Measurements from ENCODE around the gene PVR. TPM values are rescaled to one million over a fixed set of nuclear protein-coding genes. Genes with fewer than 3 reads are reported as not detected.

Gene PVR
- total and polyA plus RNA-seq, 4 donors: 11.4 to 49.0 (median 32.1) TPM

DNA sequence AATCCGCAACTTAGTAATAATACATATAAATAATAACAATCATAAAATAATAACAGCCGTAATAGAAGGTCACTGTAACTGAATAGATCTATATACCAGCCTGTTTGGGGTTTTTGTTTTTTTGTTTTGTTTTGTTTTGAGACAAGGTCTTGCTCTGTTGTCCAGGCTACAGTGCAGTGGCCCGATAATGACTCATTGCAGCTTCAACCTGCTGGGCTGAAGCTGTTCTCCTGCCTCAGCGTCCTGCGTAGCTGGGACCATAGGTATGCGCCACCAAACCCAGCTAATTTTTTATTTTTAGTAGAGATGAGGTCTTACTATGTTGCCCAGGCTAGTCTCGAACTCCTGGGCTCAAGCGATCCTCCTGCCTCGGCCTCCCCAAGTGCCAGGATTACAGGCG is 29.4 kb upstream of the PVR start:
- Histone ChIP-seq H3K36me3 (ENCODE audit: control insufficient read depth in 4 of 4, insufficient read depth in 3 of 4, low read depth in 1 of 4, low read length in 3 of 4) (no peaks in the 10 kb centered on the region), H3K27me3 (ENCODE audit: control insufficient read depth in 4 of 4, insufficient read depth in 4 of 4, low read length in 3 of 4) (no peaks in the 10 kb centered on the region), H3K27ac (ENCODE audit: low read depth in 1 of 2, low read length in 2 of 2) (peak overlapping the region; percentile 80 to 89), H3K9me3 (ENCODE audit: control insufficient read depth in 4 of 4, low read length in 3 of 4) (no peaks in the 10 kb centered on the region), H3K9ac (ENCODE audit: low read depth in 1 of 2, low read length in 2 of 2) (peak overlapping the region in 1 of 2 donors; percentile 63), H3K4me1 (ENCODE audit: control insufficient read depth in 4 of 4, insufficient read depth in 4 of 4, low read length in 3 of 4) (peaks cover 0 to 50% (median 36%) of the 10 kb centered on the region in 4 donors), H3K4me3 (ENCODE audit: low read depth in 1 of 3, low read length in 3 of 3) (peak overlapping the region in 1 of 3 donors; percentile 44)
- TF ChIP-seq FOXA2 (IDR thresholded peaks at IDR 0.05): no peak
- no peak for TF ChIP-seq TAF1 (conservative IDR thresholded peaks at IDR 0.05)
- TF ChIP-seq, protein P1, sequence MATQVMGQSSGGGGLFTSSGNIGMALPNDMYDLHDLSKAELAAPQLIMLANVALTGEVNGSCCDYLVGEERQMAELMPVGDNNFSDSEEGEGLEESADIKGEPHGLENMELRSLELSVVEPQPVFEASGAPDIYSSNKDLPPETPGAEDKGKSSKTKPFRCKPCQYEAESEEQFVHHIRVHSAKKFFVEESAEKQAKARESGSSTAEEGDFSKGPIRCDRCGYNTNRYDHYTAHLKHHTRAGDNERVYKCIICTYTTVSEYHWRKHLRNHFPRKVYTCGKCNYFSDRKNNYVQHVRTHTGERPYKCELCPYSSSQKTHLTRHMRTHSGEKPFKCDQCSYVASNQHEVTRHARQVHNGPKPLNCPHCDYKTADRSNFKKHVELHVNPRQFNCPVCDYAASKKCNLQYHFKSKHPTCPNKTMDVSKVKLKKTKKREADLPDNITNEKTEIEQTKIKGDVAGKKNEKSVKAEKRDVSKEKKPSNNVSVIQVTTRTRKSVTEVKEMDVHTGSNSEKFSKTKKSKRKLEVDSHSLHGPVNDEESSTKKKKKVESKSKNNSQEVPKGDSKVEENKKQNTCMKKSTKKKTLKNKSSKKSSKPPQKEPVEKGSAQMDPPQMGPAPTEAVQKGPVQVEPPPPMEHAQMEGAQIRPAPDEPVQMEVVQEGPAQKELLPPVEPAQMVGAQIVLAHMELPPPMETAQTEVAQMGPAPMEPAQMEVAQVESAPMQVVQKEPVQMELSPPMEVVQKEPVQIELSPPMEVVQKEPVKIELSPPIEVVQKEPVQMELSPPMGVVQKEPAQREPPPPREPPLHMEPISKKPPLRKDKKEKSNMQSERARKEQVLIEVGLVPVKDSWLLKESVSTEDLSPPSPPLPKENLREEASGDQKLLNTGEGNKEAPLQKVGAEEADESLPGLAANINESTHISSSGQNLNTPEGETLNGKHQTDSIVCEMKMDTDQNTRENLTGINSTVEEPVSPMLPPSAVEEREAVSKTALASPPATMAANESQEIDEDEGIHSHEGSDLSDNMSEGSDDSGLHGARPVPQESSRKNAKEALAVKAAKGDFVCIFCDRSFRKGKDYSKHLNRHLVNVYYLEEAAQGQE (IDR thresholded peaks at IDR 0.05): no peak
- TF ChIP-seq NR2F2 (IDR thresholded peaks at IDR 0.05): no peak
- TF ChIP-seq, protein P2, sequence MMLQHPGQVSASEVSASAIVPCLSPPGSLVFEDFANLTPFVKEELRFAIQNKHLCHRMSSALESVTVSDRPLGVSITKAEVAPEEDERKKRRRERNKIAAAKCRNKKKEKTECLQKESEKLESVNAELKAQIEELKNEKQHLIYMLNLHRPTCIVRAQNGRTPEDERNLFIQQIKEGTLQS (IDR thresholded peaks at IDR 0.05): no peak
- no peak for TF ChIP-seq MAX (IDR thresholded peaks at IDR 0.05)
- no peak for TF ChIP-seq EGR1 (IDR thresholded peaks at IDR 0.05; ENCODE audit: low read depth in 2 of 2)
- no peak for TF ChIP-seq RXRA (IDR thresholded peaks at IDR 0.05)
- TF ChIP-seq HNF4G (IDR thresholded peaks at IDR 0.05): no peak
- TF ChIP-seq JUND (IDR thresholded peaks at IDR 0.05): no peak
- no peak for TF ChIP-seq CTCF (IDR thresholded peaks at IDR 0.05; ENCODE audit: low read depth, low read length, missing input control)
- TF ChIP-seq SP1 (IDR thresholded peaks at IDR 0.05): no peak
- TF ChIP-seq, protein P3, sequence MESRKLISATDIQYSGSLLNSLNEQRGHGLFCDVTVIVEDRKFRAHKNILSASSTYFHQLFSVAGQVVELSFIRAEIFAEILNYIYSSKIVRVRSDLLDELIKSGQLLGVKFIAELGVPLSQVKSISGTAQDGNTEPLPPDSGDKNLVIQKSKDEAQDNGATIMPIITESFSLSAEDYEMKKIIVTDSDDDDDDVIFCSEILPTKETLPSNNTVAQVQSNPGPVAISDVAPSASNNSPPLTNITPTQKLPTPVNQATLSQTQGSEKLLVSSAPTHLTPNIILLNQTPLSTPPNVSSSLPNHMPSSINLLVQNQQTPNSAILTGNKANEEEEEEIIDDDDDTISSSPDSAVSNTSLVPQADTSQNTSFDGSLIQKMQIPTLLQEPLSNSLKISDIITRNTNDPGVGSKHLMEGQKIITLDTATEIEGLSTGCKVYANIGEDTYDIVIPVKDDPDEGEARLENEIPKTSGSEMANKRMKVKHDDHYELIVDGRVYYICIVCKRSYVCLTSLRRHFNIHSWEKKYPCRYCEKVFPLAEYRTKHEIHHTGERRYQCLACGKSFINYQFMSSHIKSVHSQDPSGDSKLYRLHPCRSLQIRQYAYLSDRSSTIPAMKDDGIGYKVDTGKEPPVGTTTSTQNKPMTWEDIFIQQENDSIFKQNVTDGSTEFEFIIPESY (IDR thresholded peaks at IDR 0.05): no peak
- no peak for TF ChIP-seq GABPA (IDR thresholded peaks at IDR 0.05 in 1 of 2, conservative IDR thresholded peaks at IDR 0.05 in 1 of 2)
- TF ChIP-seq FOXA1 (IDR thresholded peaks at IDR 0.05): no peak
- no peak for TF ChIP-seq RAD21 (IDR thresholded peaks at IDR 0.05)
- no peak for TF ChIP-seq HNF4A (conservative IDR thresholded peaks at IDR 0.05)
- TF ChIP-seq YY1 (IDR thresholded peaks at IDR 0.05): no peak
- DNase-seq (ENCODE audit: low spot score): no peak
- WGBS: 94% methylated on average over 10 of the region's 10 CpGs

Measured in liver (tissue), 9 donors.